NCI-H446 (cell line): ENCODE data around the gene UBN1.
A peak's percentile ranks its signal among the peaks of the same experiment; 100 is the strongest.

Experiments
- DNase-seq, 2 experiments: peaks; one replicate each; lab custom pipeline; 2025; lab: John Stamatoyannopoulos, UW

Gene UBN1

DNA sequence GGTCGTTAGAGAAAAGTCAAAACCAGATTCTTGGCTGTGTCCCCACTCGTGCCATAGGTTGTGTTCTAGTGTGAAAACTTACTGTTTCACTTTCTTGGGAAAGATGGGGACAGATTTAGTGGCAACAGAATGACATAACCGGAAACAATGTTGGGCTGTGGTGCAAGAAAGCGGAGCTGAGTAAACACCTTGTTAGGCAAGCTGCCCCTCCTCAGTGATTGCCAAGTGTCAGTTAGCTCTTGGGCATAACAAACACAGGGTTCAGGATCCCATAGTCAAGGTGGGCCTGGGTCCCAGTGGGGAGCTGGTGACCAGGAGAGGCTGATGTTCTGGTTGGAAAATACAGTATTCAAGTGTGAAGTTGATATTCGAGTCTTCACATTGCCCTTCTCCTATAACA, 15.4 kb downstream of the UBN1 start:
- DNase-seq, result no peak

DNA sequence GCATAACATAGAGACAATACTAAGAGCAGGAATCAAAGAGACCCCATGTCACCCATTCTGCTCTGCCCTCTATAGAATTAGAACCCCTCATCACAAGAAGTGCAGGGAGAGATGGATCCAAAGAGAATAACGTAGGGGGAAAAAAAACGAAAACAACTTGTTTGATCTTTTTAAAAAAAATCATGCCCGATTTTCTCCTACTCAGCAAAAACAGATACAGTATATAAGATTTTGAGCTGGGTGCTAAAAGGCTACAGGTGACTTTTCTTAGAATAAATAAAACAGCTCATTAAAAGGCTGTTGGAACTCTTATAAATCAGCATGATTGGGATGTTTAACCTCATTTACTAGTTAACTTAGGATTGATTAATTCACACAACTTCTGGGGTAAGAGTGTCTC, 17.4 kb downstream of the UBN1 start:
- no peak for DNase-seq

DNA sequence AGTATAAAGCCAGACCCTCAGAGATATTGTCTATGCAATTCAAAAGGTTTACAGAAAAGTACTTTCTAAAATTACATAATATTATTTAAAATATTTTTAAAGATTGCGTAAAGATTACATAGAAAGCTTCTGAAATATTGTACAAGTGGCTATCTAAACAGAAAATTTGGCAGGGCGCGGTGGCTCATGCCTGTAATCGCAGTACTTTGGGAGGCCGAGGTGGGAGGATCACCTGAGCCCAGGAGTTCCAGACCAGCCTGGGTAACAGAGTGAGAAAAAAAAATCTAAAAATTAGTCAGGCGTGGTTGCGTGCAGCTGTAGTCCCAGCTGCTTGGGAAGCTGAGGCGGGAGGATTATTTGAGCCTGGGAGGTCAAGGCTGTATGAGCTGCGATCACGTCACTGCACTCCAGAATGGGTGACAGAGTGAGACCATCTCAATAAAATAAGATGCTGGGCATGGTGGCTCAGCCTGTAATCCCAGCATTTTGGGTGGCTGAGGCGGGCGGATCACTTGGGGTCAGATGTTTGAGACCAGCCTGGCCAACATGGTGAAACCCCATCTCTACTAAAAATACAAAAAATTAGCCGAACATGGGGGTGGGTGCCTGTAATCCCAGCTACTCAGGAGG, 18.1 kb downstream of the UBN1 start:
- DNase-seq, result no peak

DNA sequence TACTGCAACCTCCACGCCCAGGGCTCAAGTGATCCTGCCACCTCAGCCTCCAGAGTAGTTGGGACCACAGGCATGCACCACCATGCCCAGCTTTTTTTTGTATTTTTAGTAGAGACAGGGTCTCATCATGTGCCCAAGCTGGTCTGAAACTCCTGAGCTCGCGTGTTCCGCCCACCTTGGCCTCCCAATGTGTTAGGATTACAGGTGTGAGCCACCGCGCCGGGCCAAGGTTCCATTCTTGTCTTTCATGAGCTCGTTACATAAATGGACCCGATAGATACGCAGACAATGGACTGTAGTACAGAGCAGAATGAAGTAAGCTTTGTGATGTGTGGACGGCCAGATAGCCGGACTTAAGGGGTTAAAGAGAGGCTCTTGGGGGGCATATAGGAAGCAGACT, 19.3 kb downstream of the UBN1 start:
- no peak for DNase-seq

DNA sequence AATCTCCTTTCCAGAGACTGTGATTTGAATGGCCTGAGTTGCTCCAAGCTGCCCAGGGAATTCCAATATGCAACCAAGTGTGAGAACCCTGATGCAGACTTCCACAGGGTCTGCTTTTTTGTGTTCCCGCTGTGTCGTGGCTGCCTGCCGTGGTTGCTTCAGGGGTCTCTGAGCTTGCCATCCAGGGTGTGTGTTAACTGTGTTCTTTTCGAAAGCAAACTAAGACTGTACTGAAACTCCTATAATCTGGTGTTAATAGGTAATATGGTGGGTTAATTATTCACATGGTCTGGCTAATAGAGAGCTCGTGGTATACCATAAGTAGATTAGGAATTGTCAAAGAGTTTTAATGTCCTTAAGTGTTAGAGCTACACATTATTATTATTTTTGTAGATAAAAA, 20.7 kb downstream of the UBN1 start:
- DNase-seq, result no peak

DNA sequence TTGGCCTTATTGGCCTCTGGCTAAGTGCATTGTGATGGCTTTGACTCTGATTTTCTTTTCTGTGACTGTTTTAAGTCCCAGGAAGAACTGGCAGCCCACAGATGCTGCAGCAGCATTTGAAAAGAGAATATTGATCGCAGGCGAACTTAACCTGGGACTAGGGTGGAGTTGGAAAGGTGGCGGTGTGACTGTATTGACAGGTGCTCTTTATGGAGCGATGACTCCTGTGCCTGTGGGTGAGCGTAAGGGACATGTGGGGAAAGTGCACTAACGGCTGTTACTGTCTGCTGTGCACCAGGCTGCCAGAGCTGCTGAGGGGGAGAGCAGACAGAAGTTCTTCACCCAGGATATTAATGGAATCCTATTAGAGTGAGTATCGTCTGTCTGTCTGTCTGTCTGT, 21.3 kb downstream of the UBN1 start:
- DNase-seq, result no peak

DNA sequence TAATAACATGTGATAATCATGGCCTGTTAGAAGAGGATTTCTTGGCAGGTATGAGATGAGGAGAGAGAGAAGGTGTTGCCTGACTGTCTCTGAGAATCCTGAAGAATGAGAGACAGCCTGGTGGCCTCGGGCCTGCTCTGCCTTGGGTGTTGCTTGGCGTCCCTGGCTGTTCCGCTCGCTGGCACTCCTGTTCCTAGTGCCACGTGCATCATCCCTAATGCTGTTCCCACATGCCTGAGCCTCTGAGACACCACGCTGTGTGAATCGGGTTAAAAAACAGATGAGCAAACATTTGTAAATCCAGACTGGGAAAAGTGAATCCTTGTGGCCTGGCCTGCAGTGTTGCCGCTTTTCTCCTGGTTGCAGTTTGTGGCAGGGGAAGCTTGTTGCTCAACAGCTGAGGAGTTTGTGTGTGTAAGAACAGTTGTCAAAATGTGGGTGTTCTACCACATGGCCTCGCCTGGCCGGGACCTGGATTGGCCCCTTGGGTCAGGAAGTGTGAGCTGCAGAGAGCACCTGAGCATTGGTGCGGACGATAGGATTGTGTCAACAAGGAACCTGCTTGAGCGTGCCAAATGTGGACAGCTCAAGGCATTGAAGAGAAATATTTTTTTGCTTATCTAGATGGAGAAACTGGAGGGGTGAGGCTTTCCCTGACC, 22.0 kb downstream of the UBN1 start:
- DNase-seq, result peak in 1 of 2 experiments; percentile 2

DNA sequence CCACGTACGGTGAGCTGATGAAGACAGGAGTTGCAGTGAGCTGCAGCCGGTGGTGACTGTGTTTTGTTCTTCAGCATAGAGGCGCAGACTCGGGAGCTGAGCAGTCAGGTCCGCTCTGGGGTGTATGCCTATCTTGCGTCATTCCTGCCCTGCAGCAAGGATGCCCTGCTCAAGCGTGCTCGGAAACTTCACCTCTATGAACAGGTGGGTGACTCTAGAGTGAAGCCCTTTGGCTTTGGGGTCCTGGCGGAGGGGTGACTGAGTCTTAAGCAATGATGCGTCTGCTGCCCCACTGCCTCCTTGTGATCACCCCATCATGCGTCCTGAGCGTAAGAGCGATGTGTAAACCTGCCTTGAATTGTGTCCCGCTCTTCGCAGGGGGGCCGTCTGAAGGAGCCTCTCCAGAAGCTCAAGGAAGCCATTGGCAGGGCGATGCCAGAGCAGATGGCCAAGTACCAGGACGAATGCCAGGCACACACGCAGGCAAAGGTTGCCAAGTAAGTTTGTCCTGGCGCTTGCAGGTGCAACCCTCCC, 22.9 kb downstream of the UBN1 start:
- peak in 1 of 2 experiments; percentile 74 for DNase-seq

DNA sequence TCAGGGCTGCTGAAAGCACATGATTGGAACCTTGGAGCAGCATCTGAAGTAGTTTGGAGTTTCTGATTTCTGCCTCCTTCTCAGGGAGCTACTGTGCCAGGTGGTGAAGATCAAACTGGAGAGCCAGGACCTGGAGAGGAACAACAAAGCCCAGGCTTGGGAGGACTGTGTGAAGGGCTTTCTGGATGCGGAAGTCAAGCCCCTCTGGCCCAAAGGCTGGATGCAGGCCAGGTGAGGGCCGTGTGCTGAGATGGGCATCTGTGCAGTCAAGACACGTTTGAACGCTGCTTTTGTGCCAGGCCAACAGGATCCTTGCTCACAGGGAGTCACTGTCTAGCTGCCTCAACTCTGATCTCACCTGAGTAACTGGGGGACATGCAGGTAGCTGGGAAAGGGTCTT, 23.8 kb downstream of the UBN1 start:
- peak in 1 of 2 experiments; percentile 12 for DNase-seq

DNA sequence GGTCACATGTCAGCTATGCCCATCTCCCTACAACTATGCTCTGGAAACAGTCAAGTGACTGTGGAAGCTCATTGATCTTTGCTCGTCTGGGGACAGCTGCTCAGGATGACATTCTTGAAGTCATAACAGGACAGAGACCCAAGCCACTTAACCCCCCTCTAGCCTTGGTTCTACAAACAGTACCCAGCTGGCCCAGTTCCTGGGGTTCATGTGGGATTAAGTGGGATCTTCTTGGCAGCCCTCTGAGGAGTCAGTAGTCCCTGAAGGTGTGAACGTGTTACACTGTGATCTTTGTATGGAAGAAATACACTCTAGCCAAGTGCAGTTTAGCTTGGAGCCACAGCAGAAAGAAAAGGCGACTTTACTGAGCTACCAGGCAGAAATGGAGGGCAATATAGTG, 25.8 kb downstream of the UBN1 start:
- no peak for DNase-seq

DNA sequence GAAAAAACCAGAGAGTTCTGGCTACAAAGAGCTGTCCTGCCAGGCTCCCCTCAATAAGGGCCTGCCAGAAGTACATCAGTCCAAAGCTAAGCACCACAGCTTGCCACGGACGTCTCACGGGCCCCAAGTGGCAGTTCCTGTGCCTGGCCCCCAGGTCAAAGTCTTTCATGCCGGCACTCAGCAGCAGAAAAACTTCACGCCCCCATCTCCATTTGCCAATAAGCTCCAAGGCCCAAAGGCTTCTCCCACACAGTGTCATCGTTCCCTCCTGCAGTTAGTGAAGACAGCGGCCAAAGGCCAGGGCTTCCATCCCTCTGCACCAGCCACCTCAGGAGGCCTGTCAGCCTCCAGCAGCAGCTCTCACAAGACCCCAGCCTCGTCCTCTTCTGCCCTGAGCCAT, 27.4 kb downstream of the UBN1 start:
- no peak for DNase-seq

DNA sequence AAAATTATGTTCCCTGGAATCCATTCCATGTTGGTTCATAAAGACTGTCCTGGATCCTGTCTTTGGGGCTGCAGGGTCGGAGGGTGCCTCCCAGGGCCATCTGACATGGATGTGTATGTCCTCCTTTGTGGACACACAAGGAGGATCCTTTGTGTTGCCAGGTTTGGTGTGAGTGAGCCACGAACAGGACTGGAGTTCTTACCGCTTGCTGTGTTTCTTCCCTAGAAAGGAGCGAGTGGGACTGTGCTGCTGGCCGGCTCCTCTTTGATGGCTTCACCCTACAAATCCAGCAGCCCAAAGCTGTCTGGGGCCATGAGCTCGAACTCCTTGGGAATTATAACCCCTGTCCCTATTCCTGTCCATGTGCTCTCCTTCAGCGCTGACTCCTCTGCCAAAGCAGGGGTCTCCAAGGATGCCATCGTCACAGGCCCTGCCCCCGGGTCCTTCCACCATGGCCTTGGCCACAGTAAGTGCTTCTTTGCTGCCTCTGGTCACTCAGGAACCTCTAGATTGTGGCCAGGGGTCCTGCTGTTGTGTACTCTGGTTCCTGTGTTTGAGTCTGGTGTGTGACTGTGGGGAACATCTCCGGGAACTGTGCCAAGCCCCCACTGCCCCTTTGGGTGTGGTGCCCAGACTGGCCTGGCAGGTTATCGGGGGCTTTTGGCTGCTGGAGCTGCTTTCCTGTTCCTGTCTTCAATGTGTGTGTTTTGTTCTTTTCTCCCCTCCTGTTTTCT, 29.5 kb downstream of the UBN1 start:
- no peak for DNase-seq

DNA sequence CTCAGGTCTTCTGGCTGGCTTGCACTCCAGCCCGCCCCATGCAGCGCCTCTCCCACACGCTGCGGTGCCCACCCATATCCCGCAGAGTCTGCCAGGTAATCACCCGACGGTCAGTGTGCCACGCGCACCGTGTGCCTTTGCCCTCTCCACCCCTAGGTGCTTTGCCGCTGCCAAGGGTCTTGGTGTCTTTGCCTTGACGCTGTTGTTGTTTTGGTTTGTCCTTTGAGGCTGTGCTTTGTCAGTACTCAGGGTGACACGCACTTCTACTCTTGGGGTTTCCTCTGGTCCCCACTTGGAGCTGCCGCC, 30.1 kb downstream of the UBN1 start:
- DNase-seq, result no peak

DNA sequence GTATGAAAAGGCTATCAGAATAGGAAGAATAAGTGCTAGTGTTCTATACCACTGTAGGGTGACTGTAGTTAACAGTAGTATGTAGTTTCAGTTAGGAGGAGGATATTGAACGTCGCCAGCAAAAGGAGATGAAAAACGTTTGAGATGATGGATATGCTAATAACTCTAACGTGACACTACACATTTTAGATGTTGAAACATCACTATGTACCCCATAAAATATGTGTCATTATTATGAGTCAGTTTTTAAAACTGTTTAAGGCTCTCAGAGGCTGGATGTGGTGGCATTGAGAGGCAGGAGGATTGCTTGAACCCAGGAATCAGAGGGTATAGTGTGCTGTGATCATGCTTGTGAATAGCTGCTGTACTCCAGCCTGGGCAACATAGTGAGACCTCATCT, 31.8 kb downstream of the UBN1 start:
- no peak for DNase-seq

DNA sequence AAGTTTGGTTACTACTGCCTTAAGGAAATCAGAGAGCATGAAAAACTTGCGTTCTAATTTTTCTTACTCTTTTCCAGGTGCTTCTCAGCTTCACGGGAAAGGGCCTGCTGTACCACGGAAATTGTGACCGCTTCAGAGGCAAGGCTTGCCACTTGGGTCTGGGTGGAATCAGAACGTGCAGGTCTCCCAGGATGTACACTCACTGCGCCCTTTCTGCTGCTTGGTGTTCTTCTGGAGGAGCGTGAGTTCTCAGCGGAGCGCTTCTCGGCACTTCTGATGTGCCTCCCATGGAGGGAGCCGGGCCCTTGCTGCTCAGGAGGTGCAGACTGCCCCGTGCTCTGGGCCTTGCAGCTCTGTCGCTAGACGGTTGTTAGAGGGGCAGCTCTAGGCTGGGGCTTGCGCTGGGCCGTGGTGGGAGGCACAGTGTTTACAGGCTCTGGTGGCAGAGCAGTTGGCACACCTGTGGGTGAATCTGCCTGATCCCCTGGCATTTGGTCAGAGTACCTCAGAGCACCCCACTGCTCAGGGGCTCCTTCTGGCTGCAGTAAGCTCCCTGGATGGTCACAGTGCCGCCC, 32.8 kb downstream of the UBN1 start:
- DNase-seq, result no peak

DNA sequence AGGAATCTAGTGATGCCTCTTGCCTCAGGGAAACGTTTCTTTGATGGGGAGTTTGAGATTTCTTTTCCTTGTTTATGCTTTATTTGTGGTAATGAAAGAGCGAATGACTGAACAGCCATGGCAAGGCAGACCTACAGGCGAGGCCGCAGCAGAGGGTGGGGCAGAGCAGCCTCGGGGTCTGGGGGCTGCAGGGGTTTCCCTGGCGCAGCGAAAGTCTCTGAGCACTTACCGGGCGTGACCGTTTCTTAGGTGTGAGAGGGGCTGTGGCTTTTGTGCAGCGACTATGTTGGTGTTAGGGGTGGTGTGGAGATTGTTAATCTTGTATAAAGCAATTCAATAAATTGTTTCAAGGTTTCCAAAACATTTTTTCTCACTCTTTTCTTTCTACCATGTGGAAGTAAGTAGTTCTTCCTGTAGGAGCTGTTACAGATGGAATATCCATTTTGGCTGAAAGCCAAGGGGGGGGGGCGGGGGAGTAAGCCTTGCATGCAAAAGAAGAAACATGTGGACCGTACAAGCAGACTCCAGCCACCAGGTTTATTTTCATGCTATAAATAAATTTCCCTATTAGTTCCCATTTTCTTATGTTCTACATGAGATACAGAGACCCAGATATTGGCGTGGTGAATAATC, 34.8 kb downstream of the UBN1 start:
- peak in 1 of 2 experiments; percentile 36 for DNase-seq

DNA sequence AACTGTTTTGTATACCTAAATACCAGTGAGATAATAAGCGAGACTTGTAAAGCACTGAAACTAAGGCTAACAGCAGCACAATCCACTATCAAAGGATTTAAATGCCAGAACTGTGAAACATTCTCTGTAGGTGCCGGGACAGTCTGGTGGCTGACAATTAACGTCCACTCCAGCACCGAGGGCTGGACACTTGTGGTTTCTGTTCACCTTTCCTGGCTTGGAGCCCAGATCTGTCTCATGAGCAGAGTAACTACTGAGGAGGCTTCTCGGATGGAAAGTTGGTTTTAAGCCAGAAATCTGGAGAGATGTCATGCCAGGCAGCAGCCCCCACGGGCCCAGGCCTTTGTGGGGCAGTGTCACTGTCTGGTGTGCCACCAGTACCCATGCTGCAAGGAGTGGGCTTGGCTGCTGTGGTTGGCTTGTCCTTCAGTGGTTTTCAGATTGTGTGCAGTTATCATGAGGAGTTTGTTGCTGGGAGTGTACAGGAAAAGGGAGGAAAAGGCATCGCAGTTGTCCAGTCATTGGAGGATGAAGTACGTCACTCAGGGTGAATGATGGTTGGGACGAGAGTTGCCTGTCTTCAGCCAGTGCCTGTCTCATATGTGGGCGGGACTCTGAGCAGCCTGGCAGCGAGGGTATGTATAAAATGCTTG, 35.5 kb downstream of the UBN1 start:
- peak in 1 of 2 experiments; percentile 29 for DNase-seq

DNA sequence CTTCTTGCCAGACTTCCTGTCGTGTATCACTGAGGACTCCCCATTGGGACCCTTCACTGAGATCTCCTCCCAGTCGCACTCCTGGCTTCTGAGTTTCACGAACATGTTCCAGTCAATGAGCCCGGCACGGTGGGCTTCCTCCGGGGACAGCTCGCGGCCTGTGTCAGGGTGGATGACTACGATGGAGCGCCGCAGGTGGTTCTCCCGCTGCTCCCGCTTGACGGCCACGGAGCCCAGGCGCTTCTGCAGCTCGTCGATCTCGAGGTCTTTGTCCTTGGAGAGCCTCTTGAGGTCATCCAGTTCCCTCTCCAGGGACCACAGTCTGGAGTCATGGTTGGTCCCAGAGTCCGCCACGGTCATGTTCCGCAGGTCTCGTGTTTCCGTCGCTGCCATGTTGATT, 36.2 kb downstream of the UBN1 start:
- DNase-seq, result no peak

DNA sequence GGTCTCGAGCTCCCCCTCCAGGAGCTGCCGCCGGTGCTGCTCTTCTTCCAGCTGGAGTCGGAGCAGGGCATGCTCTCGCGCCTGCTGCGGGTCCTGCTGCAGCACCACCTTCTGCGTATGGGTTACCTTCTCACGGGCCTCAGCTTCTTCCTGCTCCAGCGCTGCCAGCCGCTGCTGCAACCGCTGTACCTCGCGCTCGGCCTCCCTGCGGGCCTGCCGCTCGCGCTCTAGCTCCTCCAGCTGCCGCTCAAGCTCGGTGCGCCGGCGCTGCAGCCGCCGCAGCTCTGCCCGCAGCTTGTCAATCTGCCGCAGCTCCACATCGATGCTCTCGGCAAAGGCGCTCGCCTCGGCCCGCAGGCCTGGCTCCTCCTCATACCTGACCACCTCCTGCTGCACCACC, 36.9 kb downstream of the UBN1 start:
- no peak for DNase-seq

DNA sequence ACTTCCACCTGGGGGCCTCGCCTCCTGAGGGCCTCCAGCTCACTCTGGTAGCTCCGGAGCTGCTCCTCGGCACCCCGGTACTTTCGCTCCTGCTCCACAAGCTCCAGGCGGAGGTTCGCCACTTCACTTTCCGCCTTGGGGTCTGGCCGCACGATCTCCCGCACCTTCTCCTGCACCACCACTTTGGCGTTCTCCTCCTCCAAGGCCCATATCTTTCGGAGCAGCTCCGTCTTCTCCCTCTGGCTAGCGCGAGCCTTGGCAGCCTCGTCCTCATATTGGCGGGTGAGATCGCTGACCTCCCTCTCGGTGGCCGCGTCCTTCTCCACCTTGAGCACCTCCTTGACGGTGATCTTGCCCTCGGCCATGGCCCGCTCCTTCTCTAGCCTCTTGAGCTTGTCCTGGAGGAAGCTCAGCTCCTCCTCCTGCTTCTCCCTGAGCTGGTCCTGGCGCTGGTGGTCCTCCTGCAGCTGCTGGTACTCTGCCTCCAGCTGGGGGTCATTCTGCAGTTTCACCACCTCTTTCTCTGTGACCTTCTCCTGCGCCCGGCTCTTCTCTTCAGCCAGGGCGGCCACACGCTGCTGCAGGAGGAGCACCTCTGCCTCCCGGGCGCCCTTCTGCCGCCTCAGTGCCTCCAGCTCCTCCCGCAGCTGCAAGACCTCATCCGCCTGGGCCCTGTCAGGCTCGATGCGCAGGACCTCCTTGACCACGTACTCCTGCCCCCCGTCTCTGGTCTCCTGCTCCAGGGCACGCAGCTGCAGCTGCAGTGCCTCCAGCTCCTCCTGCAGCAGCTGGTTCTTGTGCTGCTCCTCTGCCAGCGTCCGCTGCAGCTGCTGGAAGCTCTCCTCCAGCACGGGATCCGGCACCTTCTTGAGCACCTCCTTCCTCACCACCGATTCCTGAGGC, 37.9 kb downstream of the UBN1 start:
- DNase-seq, result no peak

DNA sequence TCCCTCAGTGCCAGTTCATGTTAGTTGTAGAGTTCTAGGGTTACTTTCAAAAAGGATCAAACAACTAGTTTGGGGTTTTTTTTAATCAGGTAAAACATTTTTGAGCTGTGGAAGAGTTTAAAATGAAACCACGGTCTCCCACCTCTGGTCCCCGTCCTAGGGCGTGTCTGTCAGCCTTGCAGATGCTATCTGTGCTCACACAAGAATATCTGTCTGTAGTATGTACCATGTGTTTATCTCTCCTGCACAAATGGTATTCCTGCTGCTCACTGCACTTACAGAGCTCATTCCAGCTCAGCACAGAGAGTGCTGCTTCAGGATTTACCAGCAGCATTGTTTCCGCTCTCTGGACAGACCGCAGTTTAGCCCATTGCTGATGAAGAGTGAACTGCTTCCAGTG, 38.9 kb downstream of the UBN1 start:
- no peak for DNase-seq
